Stimulated activated CD4-positive, alpha-beta T cell treated with anti-CD3 and anti-CD28 coated beads, Interleukin-1b, Interleukin-23, amount 100 ng/mL, for 48 hours (primary cell): Measurements from ENCODE around the gene MAN1A1.

Source experiments
- DNase-seq: peaks from one replicate; pipeline ENCODE4 v3.0.0-alpha.2; 2020

Gene MAN1A1

DNA sequence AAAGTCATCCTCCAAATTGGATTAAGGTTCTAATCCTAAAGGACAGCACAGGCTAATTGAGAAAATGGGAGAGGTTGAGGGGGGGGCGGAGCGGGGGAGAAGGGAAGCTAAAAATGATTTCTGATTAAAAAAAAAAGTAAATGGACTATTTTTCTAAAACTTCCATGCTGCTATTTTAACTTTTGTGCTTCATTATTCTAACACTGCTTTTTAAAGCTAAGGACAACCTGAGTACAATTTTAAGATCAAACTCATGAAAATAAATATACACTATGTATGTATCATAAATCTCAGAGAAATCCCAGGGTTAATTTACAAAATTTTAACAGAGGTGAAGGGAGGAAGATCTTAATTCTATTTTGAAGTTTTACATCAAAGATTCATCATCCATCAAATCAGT lies 4.4 kb downstream of the MAN1A1 start:
- no peak for DNase-seq

DNA sequence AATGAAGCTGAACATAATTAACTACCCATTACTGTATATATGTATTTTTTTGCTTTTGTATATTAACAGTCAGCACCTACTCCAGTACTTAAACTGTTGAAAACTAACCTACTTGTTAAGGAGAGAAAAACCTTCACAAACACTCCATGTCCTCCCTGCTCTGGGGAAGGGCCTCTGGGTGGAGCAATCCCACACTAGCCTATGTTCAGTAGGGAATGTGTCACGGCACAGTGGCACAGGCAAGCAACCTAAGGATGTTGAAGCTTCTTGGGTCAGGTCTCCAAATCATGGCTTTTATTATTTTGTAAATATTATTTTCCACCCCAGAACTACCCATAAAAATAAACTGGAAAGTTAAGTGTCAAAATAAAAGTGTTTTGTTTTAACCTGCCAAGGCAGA lies 5.3 kb downstream of the MAN1A1 start:
- no peak for DNase-seq

DNA sequence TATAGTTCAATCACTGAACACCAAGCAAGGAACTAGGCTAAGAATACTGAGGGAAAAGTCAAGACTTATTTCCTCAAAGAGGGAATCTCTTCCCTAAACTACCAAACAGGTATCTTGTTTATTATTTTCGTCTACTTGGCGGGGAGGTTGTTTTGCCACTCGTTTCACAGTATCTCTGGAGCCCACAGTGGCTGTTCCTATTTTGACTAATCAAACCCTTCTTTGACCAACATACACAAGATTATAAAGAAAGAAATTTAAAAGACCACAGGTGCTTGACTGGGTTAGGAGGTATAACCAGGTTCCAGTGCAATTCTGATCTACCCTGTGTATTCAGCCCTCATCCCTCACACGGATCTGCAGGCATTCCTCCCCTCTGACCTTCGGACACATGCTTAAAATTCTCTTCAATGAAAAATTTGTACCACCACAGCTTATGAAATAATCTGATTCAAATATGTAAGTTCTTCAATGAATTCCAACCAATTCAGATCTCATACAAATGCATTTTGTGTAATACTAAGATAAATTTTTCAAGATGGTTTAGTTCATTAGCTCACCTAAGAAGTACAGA lies 5.9 kb downstream of the MAN1A1 start:
- DNase-seq = no peak

DNA sequence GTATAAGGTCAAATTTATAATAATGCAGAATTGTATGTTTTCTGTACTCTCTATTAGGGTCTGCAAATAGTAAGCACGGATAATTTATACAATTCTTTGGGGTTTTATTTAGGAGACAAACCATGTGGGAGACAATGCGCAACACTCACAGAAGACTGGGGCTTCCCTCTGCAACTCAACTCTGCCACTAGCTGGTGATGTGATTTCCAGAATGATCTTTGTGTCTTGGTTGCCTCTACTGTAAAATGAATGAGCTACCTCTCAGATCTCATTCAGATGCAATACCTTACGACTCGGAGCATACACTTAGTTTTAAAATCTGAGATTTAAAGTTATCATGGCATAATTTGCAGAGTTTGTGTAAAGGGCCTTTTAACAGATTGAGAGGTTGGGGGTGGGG lies 6.4 kb downstream of the MAN1A1 start:
- no peak for DNase-seq

DNA sequence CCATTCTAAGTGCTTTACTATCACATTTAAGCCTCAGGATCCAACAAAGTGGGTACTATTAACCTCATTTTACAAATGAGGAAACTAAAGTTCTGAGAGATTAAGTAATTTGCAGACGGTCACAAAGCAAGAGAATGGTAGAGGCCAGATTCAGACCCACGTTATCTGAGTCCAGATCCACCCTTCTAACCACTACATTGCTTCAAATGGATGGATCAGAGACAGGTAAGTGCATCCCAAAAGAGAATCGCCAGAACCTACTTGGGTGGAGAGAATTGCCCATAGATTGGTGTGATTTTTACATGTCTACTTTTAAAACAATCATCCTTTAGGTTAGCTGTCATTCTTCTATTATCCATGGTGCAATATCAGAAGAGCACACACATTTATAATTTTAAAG lies 7.1 kb downstream of the MAN1A1 start:
- no peak for DNase-seq

DNA sequence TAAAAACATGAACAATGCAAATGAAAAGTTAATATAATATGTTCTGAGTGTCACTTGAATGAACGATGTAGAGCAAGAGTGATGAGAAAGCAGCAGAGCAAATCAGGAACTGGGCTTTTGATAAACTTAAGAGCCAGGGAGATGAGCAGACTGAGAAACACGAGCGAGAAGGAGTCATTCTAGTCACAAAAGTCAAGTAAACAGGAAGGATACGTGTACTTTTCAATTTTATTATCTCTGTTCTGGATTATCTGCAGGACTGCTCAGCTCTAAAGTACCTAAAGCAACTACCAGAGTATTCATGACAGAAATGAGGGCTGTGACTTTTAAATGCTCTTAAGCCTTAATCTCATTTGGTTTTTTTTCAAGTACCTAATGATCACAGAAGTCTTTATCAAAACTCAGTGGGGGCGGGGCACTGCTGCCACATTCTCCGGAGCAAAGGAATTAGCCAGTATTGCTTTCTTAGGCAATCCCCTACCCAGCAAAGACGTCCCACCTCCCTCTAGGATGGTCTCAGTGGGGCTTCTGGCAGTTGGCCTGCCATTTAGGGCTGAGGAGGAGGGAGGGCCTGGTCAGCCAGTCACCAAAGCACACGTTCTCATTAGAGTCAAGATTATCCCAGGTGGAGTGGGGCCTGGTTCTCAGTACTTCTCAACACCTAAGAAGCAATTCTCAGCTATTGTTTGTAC lies 8.6 kb downstream of the MAN1A1 start:
- no peak for DNase-seq

DNA sequence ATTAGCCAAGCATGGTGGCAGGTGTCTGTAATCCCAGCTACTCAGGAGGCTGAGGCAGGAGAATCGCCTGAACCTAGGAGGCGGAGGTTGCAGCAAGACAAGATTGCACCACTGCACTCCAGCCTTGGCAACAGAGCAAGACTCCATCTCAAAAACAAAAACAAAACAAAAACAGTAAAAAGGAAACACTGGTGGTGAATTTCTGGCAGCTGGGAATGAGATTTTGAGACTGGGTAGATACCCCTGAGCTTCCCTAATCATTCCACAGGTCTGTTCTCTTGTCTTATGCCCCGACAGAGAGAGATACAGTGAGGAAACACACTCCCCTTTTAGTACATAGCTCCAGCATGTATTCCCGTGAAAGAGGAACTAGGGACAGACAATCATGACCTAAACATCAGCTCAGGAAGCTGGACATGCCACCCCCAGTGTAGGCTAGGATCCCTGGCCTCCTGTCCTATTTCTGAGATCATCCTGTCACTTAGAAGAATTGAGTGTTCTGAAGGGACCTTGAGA lies 9.6 kb downstream of the MAN1A1 start:
- DNase-seq = no peak

DNA sequence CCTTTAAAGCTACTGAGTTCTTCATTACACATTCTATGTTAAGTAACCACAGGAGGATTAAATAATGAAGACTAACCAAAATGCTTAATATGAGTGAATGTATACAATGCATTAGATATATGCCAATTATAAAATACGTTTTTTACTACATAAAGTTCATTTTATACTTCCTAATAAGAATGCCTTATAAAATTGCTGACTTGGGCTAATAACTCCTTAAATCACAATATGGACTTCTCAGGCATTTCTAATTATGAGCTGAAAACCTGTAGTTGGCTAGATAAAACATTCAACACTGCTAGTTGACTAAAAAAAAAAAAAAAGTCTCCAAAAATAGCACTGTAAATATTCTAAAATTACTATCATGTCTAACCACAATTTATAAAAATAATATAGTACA lies 11.8 kb downstream of the MAN1A1 start:
- DNase-seq = no peak

DNA sequence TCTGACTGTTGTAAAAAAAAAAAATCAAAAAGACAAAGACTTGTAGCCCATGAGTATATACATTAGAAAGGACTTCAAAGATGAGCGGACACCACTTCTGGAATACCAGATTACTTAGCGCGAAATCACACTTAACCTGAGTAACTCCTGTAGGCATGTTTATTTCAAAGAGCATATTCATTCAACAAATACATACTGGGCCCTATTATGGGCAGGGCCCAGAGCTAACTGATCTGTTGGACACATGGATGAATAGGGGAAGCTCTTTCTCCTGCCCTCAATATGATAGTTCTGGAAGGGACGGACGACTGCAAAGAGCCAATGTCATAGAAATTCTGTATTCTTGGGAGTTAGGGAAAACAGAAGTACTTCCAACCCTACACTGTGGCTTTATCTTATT lies 12.3 kb downstream of the MAN1A1 start:
- DNase-seq = no peak

DNA sequence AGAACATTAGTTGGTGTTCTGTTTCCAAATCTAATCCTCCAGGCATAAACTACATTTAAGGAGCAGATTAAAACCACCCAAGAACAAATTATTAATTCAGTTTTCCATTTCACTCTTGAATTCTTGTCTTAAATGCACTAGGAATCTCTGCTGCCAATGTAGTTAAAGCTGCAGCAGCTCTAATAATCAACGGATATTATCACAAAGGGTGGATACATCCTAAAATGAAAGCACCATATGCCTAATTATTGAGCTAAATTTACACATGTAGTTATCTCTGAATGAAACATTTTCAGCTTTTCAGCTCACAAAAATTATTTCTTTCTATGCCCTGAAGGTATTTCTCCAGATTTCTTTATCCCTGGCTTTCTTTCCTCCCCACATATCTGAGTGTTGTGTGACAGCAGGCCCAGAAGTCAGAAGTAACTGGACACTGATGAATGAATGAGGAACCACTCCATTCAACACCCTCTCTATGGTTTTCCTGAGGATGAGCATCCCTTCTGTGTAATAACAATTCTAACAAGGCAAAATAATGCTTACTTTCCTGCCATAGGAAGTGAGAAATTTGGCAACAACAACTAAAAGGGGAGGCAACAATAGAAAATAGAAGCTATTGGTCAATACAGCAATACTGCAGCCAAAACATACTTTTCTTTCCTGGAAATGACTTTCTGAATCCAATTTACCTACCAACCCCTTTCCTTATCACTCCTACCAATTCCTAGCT lies 14.9 kb downstream of the MAN1A1 start:
- DNase-seq = no peak

DNA sequence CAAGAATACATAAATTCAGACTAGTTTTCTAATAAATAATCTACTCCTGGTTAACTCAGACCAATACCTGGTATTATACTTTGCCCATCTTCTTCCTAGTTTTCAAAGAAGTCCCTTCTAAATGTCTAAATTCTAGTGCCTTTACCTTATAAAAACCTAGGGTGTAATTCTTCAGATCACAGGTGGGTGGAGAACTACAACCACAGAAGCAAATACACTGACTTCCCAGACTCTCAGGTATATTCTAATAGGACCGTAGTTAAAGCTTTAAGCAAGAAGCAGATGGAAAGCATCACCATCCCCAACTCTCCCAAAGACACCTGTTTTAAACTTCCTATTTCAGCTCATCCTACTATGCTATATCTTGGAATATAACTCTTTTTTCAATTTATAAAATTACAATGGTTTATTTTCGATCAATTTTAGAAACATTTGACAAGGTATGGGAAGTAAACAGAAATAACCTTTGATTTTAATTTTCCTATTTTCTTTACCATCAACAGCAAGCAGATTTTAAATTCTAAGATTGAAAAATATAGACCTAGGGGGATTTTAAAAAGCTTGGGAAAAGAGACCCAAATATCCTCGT lies 15.8 kb downstream of the MAN1A1 start:
- no peak for DNase-seq

DNA sequence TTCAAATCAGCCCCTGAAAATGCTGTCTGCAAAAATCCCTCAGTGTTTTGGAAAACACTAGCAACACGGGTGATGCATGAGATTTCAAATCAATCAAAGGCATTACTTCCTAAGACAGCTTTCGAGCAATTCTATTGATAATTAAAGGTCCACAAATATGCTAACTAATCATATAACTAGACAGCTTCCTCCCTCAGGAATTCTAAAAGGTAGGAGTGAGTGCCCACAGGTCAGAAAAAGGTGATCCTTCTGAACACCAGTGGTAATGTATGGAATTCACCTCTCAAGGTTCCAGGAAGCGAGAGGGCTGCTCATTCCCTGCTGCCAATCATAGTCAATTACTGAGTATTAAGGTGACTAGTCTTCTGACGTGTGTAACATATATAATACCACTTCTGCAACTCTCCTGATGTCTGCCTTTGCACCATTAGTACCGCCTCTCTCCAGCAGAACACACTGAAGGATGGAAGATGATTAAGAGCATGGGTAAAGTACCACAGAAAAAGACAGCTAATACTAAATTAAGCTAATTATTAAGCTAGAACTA lies 16.4 kb downstream of the MAN1A1 start:
- DNase-seq = no peak

DNA sequence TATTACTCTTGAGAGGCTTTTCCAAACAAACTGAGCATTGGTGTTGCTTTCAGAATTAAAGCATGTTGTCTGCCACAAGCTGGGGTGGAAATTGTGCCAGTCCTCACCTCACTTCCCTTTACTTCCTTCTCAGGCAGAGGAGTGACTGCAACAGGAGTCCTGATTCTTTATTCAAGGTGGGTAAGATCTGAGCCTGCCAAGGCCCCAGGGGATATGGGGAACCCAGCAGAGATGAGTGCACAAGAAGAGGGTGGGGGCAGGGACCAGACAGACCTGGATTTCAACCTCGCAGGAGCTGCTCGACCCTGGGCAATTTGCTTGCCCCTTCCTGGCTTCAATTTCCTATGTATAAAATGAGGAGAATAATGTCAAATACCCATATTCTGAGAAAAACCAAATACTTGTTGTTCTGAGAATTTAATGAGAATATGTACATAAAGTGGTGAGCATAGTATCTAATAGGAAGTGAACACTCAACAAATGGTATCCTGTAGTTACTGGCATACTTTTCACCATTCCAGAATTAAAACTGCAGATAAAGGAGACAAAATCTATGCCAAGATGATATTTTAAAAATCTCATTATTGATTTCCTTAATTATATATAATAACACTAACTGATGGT lies 17.8 kb downstream of the MAN1A1 start:
- DNase-seq = no peak

DNA sequence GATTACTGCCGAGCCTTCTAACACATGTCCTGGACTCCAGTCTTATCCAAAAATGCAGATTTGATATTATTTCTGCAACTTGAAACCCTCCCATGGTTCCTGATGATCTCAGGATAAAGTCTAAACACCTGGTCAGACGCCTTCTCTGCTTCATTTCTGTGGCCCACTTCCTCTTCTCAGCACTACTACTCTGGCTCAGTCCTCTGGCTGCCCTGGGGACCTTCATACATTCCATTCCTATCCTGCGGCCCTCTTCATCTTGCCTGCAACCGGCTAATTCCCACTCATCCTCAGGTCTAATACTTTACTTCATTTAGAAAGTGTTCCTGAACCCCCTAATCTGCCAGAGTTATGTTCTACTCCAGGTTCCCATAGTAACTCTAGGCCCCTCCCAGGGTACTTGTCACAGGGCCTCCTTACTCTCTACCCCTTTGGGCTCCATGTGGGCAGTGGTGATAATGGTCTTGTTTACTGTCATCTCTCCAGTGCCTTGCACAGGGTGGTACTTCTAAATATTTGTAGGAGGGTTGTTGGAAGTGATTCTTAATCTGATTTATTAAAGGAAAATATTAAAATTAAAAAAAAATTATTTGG lies 18.9 kb downstream of the MAN1A1 start:
- DNase-seq = no peak

DNA sequence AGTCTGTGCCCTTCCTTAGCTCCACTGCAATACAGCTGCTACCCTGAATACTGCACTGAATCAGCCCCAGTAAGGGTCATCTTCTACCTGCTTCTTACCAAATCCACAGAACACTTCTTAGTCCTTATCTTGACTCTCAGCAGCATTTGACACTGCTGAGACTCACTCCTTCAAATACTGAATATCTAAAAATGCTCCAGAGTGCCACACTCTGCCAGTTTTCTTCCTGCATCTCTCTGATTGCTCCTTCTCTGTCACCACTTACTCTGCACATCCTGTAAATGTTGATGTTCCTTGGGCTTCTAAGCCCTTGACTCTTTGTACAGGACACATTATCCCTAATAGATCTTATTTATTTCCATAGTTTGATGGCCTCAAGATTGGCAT lies 19.8 kb downstream of the MAN1A1 start:
- DNase-seq = no peak

DNA sequence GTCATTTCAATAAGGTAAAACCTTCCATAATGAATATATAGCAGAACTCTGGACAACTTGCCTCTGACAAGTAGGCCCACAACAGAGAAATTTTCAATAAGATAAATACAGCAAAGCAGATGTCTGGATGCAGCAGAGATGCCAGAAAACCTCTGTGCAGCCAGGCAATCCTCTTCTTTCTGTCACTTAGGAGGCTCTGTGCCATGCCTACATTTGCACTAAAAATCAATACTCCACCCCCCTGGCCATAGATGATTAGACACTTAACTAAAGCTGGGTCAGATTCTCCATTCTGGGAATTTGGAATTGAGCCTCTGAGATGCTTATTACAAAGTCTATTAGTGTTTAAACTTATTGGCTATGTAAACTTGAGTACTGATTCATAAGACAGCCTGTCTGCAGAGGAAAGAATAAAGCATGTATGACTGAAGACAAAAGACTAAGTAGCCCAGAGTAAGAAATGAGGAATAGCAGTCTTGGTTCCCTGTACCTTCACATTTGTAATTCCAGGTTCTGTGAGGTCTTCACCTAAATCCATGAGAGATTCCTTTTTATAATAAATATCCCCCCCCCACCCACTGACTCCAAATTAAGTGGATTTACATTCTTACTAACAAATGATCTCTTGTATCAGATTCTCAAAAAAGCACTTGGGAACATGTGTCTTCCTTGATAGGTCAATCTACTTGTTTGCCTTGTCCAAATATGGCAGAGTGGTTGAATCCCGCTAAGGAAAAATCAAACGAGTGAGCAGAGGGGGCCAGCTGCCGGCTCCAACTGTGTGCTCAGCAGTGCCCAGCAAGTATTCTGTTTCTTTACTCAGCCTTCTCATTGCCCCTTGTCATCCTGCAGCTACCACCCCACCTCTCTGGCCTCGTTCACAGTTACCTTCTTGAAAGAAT lies 20.4 kb downstream of the MAN1A1 start:
- no peak for DNase-seq

DNA sequence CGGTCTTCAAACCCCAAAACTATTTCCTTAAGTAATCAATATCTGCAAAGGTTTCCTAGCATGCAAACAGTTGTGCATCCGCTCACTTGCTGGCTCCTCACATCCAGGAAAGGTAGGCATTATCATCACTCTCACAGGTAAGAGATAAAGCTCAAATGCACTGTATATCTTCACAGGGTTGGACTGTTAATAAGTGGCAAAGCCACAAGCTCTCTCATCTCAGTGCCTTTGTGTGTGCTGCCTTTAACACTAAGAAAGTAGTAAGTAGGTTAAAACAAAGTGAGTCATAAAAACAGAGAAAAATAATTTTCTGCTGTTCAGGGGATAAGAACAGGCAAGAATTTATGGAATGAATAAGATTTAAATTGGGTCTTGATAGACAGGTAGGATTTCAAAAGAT lies 21.3 kb downstream of the MAN1A1 start:
- no peak for DNase-seq

DNA sequence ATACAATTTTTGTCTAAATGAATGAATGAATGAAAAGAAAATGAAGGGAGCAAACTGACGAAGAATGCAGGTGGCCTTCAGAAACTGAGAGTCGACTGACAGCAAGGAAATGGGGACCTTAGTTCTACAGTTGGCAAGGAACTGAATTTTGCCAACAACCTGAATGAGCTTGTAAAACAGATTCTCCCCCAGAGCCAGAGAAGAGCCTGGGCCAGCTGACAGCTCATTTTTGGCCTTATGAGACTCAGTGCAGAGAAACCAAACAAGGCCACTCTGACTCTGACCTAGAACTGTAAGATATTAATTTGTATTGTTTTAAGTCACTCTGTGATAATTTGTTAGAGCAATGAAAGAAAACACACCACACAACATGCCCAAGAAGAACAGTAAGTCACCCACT lies 21.8 kb downstream of the MAN1A1 start:
- no peak for DNase-seq

DNA sequence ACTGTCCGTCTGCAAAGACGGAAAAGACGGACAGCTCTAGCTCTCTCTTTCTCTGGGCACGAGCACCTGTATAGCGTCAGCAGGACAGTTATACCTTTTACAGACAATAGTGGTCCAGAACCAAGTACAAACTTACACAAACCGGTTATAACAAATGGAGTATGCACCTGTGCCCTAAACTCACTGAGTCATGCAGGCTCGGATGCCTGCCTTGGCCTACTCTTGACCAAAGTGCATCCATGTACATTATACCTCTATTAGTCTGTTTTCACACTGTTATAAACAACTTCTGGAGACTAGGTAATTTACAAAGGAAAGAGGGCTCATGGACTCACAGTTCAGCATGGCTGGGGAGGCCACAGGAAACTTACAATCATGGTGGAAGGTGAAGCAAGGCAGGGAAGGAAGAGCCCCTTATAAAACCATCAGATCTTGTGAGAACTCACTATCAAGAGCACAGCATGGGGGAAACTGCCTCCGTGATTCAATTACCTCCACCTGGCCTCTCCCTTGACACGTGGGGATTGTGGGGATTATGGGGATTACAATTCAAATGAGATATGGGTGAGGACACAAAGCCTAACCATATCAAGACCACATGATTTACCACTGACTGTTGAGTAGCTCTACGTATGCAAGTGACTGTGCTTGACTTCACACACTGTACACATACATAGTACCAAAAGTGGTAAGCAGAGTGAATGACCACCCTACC lies 23.1 kb downstream of the MAN1A1 start:
- no peak for DNase-seq

DNA sequence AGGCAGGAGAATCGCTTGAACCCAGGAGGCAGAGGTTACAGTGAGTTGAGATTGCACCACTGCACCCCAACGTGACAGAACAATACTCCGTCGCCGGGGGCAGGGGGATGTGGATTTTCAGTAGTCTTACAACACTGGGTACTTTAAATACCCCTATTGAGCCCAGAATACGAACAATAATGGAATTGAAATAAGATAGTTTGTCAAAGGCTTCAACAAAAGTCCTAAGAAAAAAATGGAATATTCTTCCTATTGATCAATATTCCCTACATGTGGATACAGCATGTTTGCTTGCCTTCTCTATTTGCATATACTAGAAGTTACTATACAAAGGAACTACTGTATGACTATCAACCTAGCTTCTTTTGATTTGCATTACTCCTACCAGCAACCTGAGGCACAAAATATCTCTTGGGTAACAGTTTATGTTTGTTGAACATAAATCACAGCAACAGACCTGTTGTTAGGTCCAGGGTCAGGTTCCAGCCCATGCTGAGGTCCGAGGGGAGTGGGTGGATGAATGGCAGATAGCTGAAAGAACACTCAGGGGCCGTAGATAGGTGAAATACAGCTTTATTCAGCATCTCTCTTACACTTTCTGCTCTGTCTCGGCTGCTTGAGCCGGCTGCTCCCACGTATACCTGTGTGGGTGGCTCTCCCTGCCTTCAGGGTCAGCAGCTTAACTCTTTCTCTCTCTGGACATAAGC lies 23.8 kb downstream of the MAN1A1 start:
- no peak for DNase-seq
